H54 (cell line): Measurements from ENCODE around the gene CNGA3.
A peak's percentile ranks its signal among the peaks of the same experiment; 100 is the strongest.

Experiments
- DNase-seq: peaks from one replicate; pipeline ENCODE4 v3.0.0; 2011; ENCODE audit warnings: low spot score, mixed read lengths; ENCODE audit not compliant: insufficient read length
- FAIRE-seq: peaks from 3 replicates; lab custom pipeline; 2011; peaks lifted over from hg19 to GRCh38; lab: Jason Lieb, UNC
- POLR2A ChIP-seq: IDR thresholded peaks from 2 replicates; pipeline ENCODE4 v1.6.1; 2011; ENCODE audit warnings: low read depth, mild to moderate bottlenecking, low read length

The CNGA3 gene

GRCh38 chr2:98376301-98376910 lies 30.1 kb downstream of the CNGA3 start:
- FAIRE-seq (no peak), DNase-seq (no peak)
- TF ChIP-seq POLR2A = no peak

- DNase-seq (no peak), FAIRE-seq (no peak)
- no peak for TF ChIP-seq POLR2A
Measured at GRCh38 chr2:98376996-98377395, 30.7 kb downstream of the CNGA3 start.

GRCh38 chr2:98377544-98377943 lies 31.3 kb downstream of the CNGA3 start:
- FAIRE-seq = no peak
- TF ChIP-seq POLR2A = no peak
- DNase-seq = no peak

GRCh38 chr2:98378196-98378595 lies 31.9 kb downstream of the CNGA3 start:
- no peak for DNase-seq
- no peak for TF ChIP-seq POLR2A
- no peak for FAIRE-seq

GRCh38 chr2:98378901-98379300 lies 32.6 kb downstream of the CNGA3 start:
- no peak for FAIRE-seq
- no peak for TF ChIP-seq POLR2A
- no peak for DNase-seq

- DNase-seq (no peak), FAIRE-seq (no peak)
- no peak for TF ChIP-seq POLR2A
Measured at GRCh38 chr2:98379311-98380202, 33.3 kb downstream of the CNGA3 start.

- FAIRE-seq (no peak), DNase-seq (no peak)
- TF ChIP-seq POLR2A = no peak
Measured at GRCh38 chr2:98380203-98380535, 33.9 kb downstream of the CNGA3 start.

GRCh38 chr2:98381494-98381893 lies 35.2 kb downstream of the CNGA3 start:
- TF ChIP-seq POLR2A = no peak
- FAIRE-seq (no peak), DNase-seq (no peak)

- DNase-seq (no peak), FAIRE-seq (no peak)
- no peak for TF ChIP-seq POLR2A
Measured at GRCh38 chr2:98382086-98382485, 35.8 kb downstream of the CNGA3 start.

- FAIRE-seq (no peak), DNase-seq (no peak)
- TF ChIP-seq POLR2A = no peak
Measured at GRCh38 chr2:98382739-98383138, 36.5 kb downstream of the CNGA3 start.

- DNase-seq (no peak), FAIRE-seq (no peak)
- TF ChIP-seq POLR2A = no peak
Measured at GRCh38 chr2:98383166-98383565, 36.9 kb downstream of the CNGA3 start.

GRCh38 chr2:98385050-98385699 lies 38.9 kb downstream of the CNGA3 start:
- DNase-seq (peak; percentile 81), FAIRE-seq (peak; percentile 84)
- TF ChIP-seq POLR2A = no peak

- DNase-seq = no peak
- no peak for TF ChIP-seq POLR2A
- FAIRE-seq = no peak
Measured at GRCh38 chr2:98387478-98387877, 41.2 kb downstream of the CNGA3 start.

GRCh38 chr2:98388081-98388480 lies 41.8 kb downstream of the CNGA3 start:
- DNase-seq = no peak
- TF ChIP-seq POLR2A = no peak
- no peak for FAIRE-seq
